Common myeloid progenitor, CD34-positive (primary cell): ENCODE data around the gene VPS18.

ENCODE experiments used
- CTCF ChIA-PET: fragments of 350-600 bp; sonication (Branson Sonifier 250); formaldehyde crosslinking; loops from one replicate; lab custom pipeline; 2021; ENCODE audit warnings: antibody characterized with exemption; lab: Charles Lee
- POLR2A ChIA-PET: fragments of 350-600 bp; sonication (Branson Sonifier 250); formaldehyde crosslinking; loops from one replicate; lab custom pipeline; 2021; ENCODE audit warnings: antibody characterized with exemption; lab: Charles Lee
- DNase-seq, 3 donors: peaks; one replicate each; pipeline versions ENCODE4 v3.0.0 to v3.0.0-alpha.2; 2013
- H3K27ac ChIP-seq, 2 experiments: 1 replicate in 1 of 2; 2 replicates in 1 of 2; pipeline ENCODE4 v1.7.0; 2013; ENCODE audit warnings: inconsistent platforms in 2 of 2, low read length in 2 of 2, mild to moderate bottlenecking in 2 of 2, low read depth in 1 of 2, moderate library complexity in 1 of 2; ENCODE audit not compliant: severe bottlenecking in 2 of 2, insufficient read depth in 1 of 2, poor library complexity in 1 of 2
- H3K27me3 ChIP-seq, 5 experiments: replicated peaks in 2 of 5; 1 replicate in 3 of 5; 2 replicates in 2 of 5; pipeline versions ENCODE4 v1.6.1 to v1.7.0; 2013; ENCODE audit warnings: low read length in 4 of 5, mild to moderate bottlenecking in 2 of 5, moderate library complexity in 2 of 5, inconsistent platforms in 1 of 5; ENCODE audit not compliant: insufficient read depth in 5 of 5, control insufficient read depth in 4 of 5
- H3K36me3 ChIP-seq, 4 experiments: 1 replicate in 2 of 4; 2 replicates in 2 of 4; pipeline versions ENCODE4 v1.6.1 to v1.7.0; 2013; ENCODE audit warnings: low read length in 3 of 4, control low read depth in 1 of 4, mild to moderate bottlenecking in 1 of 4; ENCODE audit not compliant: control insufficient read depth in 4 of 4, insufficient read depth in 4 of 4
- H3K4me1 ChIP-seq, 4 experiments: 1 replicate in 3 of 4; 2 replicates in 1 of 4; pipeline versions ENCODE4 v1.6.1 to v1.7.1; 2013; ENCODE audit warnings: low read length in 3 of 4, mild to moderate bottlenecking in 3 of 4, control low read depth in 1 of 4, inconsistent platforms in 1 of 4, moderate library complexity in 1 of 4; ENCODE audit not compliant: control insufficient read depth in 4 of 4, insufficient read depth in 4 of 4; ENCODE audit errors: control extremely low read depth in 1 of 4
- H3K4me3 ChIP-seq, 7 experiments: 1 replicate in 4 of 7; 2 replicates in 3 of 7; pipeline versions ENCODE4 v1.5.1 to v1.7.0; 2013; ENCODE audit warnings: mild to moderate bottlenecking in 7 of 7, low read length in 6 of 7, moderate library complexity in 6 of 7, inconsistent platforms in 2 of 7, low read depth in 2 of 7, control low read depth in 1 of 7; ENCODE audit not compliant: insufficient read depth in 4 of 7, control insufficient read depth in 1 of 7; ENCODE audit errors: extremely low read depth in 1 of 7
- H3K9me3 ChIP-seq, 5 experiments: 1 replicate in 4 of 5; 2 replicates in 1 of 5; pipeline versions ENCODE4 v1.6.1 to v1.7.1; 2013; ENCODE audit warnings: low read length in 4 of 5, mild to moderate bottlenecking in 2 of 5, inconsistent platforms in 1 of 5, low read depth in 1 of 5, moderate library complexity in 1 of 5; ENCODE audit not compliant: control insufficient read depth in 4 of 5, insufficient read depth in 2 of 5; ENCODE audit errors: control extremely low read depth in 1 of 5
- WGBS: methylation state at CpG from one replicate; pipeline ENCODE4 v1.1.5; 2013; ENCODE audit not compliant: insufficient coverage; 5-methylcytosine and 5-hydroxymethylcytosine counted together

The VPS18 gene

DNA sequence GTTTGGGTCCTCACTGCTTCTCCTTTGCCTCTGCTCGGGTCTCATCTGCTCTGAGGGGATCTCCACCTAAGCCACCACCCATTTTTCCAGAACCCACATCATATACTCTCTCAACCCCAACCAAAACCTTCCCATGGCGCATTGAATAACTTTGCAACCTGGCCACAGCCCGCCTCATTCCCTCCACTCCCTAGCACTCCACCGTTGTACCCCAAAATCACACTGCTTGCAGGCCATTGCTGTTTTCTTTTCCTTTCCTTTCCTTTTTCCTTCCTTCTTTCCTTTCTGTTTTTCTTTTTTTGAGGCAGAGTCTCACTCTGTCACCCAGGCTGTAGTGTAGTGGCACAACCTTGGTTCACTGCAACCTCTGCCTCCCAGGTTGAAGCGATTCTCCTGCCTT lies 3.1 kb upstream of the VPS18 start:
- no peaks in the 10 kb centered on the region for H3K9me3 ChIP-seq
- DNase-seq, result no peak
- H3K36me3 ChIP-seq, result peaks cover 0 to 6% (median 2%) of the 10 kb centered on the region in 4 experiments
- ChIA-PET POLR2A (no interaction called here), CTCF (interaction anchor here (0.9 to 4.3 kb wide), 7 partner anchors 10 to 300 kb away, joined by 3 to 38 read pairs (median 4); partner anchors contain the start of gene RHOV)
- peaks cover 7 to 31% (median 25%) of the 10 kb centered on the region in 4 experiments for H3K4me1 ChIP-seq
- 84% methylated on average over 3 of the region's 5 CpGs for whole genome bisulfite sequencing
- peaks cover 0 to 2% (median 0%) of the 10 kb centered on the region in 5 experiments for H3K27me3 ChIP-seq
- no peak overlapping the region for H3K27ac ChIP-seq
- H3K4me3 ChIP-seq, result no peak overlapping the region

DNA sequence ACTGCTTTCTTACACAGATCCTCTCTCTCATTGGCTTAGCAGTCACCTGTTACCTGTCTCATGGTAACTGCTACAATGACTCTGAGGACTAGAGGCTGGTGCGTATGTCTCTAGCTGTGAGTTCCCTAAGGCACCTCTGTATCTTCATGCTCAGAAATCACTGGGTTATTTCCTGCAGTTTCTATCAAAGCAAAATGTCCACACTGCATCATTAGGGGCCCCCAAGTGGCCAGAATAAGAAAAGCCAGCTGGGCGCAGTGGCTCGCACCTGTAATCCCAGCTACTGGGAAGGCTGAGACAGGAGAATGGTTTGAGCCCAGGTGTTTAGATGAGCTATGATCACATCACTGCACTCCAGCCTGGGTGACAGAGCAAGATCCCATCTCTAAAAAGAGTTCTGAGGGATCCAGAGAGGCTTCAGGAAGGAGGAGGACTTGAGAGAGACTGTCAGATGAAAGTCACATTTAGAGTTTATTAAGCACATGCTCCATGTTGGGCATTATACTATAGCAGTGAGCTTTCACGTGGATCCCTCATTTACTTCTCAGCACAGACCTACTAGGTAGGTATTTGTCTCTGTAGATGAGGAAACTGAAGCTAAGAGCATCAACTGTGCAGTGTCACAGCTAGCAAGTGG lies 2.3 kb upstream of the VPS18 start:
- ChIA-PET POLR2A (no interaction called here), CTCF (interaction anchor here (0.7 to 4.3 kb wide), 16 partner anchors 8 to 300 kb away, joined by 3 to 38 read pairs (median 4); partner anchors contain the start of gene RHOV)
- peaks cover 7 to 31% (median 25%) of the 10 kb centered on the region in 4 experiments for H3K4me1 ChIP-seq
- DNase-seq, result peak in 2 of 3 donors; percentile 61
- peaks cover 0 to 2% (median 0%) of the 10 kb centered on the region in 5 experiments for H3K27me3 ChIP-seq
- peaks cover 0 to 9% (median 4%) of the 10 kb centered on the region in 4 experiments for H3K36me3 ChIP-seq
- H3K9me3 ChIP-seq, result no peaks in the 10 kb centered on the region
- H3K4me3 ChIP-seq, result no peak overlapping the region
- H3K27ac ChIP-seq, result no peak overlapping the region
- 4% methylated on average over 3 of the region's 4 CpGs for WGBS

DNA sequence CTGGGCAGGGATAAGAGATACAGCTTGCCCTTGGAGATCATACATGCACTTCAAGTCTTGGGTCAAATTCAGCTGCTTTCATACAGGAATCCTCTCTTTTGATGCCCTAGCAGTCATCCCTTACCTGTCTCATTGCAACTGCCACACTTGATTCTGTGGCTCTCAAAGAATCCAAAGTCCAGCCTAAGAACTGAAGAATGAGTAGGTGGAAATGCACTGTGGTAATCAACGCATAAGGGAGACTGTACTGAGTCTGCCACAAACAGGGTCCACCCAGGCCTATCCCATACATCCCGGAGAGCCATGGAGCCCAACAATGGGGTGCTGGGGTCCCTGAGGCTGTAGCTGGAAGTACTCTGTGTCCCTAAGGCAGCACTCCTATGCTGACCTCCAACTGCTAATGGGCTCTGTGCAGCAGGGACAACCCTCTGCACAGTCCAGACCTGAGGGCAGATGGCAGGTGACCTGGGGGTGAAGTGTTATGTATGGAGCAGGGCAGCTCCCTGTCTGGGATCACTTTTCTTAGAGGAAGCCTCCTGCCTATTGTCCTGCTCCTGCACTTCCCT lies 1.7 kb upstream of the VPS18 start:
- Histone ChIP-seq H3K27ac (no peak overlapping the region), H3K4me1 (peaks cover 7 to 31% (median 25%) of the 10 kb centered on the region in 4 experiments), H3K27me3 (peaks cover 0 to 2% (median 0%) of the 10 kb centered on the region in 5 experiments), H3K9me3 (no peaks in the 10 kb centered on the region), H3K4me3 (no peak overlapping the region), H3K36me3 (peaks cover 0 to 13% (median 8%) of the 10 kb centered on the region in 4 experiments)
- POLR2A ChIA-PET, result no interaction called here
- no CpG with 5 or more reads among the region's 2 CpGs for WGBS
- CTCF ChIA-PET, result interaction anchor here (0.7 to 4.3 kb wide), 16 partner anchors 8 to 301 kb away, joined by 3 to 38 read pairs (median 4); partner anchors contain the start of gene RHOV
- DNase-seq, result no peak

DNA sequence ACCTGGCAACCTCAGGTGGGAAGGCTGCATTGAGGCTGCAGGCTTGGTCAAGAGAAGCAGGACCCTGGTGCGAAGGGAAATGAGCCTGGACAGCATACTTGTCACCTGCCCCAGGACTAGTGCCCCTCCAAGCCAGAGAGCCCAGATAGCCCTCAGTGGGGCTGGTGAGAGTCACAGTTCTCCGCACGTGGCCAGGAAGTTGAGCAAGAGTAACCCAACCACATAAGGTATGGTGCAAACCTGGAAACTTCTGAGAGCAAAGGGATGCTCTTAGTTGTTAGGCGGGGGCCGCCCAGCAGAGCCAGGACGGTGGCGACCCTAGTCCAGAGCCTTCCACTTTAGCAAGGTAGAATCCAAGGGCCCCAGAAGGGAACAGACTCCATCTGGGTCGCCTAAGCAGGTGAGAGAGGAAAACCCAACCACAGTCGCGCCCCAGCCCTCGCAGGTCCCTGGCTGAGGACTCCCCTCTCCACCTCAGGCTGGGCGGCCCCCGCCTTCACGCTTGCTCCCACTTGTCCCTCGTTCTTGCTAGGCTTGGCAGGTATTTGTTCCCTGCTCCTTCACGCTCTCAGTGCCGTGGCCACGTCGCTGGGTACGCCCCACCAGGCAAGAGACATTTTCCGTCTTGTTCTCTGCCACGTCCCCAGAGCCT lies 1.1 kb upstream of the VPS18 start:
- H3K27ac ChIP-seq, result no peak overlapping the region
- CTCF ChIA-PET, result interaction anchor here (1.1 to 15.0 kb wide), 12 partner anchors 10 to 192 kb away, joined by 3 to 231 read pairs (median 8); partner anchors contain the start of gene RHOV
- DNase-seq, result peak in 2 of 3 donors; percentile 34 to 47
- POLR2A ChIA-PET, result no interaction called here
- peaks cover 0 to 2% (median 0%) of the 10 kb centered on the region in 5 experiments for H3K27me3 ChIP-seq
- H3K36me3 ChIP-seq, result peaks cover 0 to 17% (median 9%) of the 10 kb centered on the region in 4 experiments
- peaks cover 7 to 31% (median 25%) of the 10 kb centered on the region in 4 experiments for H3K4me1 ChIP-seq
- WGBS, result 88% methylated on average over 22 of the region's 22 CpGs
- H3K9me3 ChIP-seq, result no peaks in the 10 kb centered on the region
- no peak overlapping the region for H3K4me3 ChIP-seq

DNA sequence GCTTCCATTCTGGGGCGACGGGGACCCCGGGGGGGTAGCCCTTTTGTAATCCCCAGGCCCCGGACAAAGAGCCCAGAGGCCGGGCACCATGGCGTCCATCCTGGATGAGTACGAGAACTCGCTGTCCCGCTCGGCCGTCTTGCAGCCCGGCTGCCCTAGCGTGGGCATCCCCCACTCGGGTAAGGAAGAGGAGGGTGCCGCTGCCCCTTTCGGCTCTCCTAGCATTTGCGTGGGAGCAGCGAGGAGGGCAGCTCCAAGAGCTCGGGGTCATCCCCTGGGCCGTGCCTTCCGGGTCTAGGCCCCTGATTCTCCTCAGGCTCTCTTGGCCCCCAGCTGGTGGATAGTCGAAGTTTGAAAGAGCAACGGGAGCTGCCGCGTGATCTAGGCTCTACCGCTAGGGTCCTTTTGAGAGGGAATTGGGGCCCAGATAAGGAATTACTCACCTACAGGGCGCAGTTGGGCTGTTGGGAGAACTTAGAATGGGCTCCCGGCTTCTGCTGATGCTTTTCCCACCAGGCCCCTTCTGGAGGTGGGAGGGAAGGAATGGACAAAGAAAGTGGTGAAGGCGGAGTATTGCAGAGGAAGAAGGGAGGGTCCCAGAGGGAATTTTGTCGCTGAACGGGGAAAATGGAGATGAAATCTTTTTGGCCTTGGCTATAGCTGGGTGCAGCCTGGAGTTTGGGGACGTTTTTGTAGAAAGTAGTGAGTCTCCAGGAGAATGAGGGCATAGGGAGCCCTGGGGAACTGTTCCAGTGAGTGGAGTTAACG lies 615 bp downstream of the VPS18 start:
- ChIA-PET POLR2A (interaction anchor here (1.1 kb wide), 1 partner anchor 37 kb away, joined by 9 read pairs; no protein-coding TSS in a partner anchor), CTCF (interaction anchor here (0.7 to 20.1 kb wide), 27 partner anchors 9 to 295 kb away, joined by 3 to 491 read pairs (median 4); partner anchors contain the start of gene RHOV)
- Histone ChIP-seq H3K4me1 (peaks cover 7 to 31% (median 25%) of the 10 kb centered on the region in 4 experiments), H3K36me3 (peaks cover 3 to 34% (median 23%) of the 10 kb centered on the region in 4 experiments), H3K27ac (peak overlapping the region; percentile 75 to 85), H3K4me3 (peak overlapping the region; percentile 82 to 98 (median 89)), H3K27me3 (peaks cover 0 to 2% (median 0%) of the 10 kb centered on the region in 5 experiments), H3K9me3 (no peaks in the 10 kb centered on the region)
- 3% methylated on average over 27 of the region's 33 CpGs for WGBS
- peak; percentile 87 to 92 (median 92) for DNase-seq

DNA sequence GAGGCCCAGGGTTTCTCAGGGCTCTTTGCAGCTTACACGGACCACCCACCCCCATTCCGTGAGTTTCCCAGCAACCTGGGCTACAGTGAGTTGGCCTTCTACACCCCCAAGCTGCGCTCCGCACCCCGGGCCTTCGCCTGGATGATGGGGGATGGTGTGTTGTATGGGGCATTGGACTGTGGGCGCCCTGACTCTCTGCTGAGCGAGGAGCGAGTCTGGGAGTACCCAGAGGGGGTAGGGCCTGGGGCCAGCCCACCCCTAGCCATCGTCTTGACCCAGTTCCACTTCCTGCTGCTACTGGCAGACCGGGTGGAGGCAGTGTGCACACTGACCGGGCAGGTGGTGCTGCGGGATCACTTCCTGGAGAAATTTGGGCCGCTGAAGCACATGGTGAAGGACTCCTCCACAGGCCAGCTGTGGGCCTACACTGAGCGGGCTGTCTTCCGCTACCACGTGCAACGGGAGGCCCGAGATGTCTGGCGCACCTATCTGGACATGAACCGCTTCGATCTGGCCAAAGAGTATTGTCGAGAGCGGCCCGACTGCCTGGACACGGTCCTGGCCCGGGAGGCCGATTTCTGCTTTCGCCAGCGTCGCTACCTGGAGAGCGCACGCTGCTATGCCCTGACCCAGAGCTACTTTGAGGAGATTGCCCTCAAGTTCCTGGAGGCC lies 5.4 kb downstream of the VPS18 start:
- ChIA-PET CTCF (interaction anchor here (0.5 to 20.1 kb wide), 6 partner anchors 8 to 122 kb away, joined by 3 to 491 read pairs (median 6); no protein-coding TSS in a partner anchor), POLR2A (no interaction called here)
- Histone ChIP-seq H3K9me3 (no peaks in the 10 kb centered on the region), H3K27me3 (no peaks in the 10 kb centered on the region), H3K27ac (no peak overlapping the region), H3K4me3 (no peak overlapping the region), H3K4me1 (peaks cover 11 to 33% (median 32%) of the 10 kb centered on the region in 4 experiments), H3K36me3 (peaks cover 3 to 65% (median 52%) of the 10 kb centered on the region in 4 experiments)
- WGBS, result 95% methylated on average over 25 of the region's 33 CpGs
- no peak for DNase-seq
